ENCODE measurements around the gene AOC1.

DNA sequence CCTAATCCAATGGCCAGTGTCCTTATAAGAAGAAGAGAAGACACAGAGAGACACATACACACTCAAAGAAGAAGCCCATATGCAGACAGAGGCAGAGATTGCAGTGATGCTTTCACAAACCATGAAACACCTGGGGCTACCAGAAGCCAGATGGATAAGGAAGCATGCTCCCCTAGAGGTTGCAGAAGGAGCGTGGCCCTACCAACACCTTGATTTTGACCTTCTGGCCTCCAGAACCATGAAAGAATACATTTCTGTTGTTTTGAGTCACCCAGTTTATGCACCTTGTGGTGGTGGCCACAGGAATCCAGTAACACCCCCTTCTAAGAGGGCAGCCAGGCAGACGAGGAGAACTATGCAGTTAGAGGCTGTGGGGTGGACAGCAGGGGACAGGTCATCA, 43.5 kb downstream of the AOC1 start:
- TF ChIP-seq POLR2AphosphoS5 (IDR thresholded peaks at IDR 0.05; ENCODE audit: low read length): no peak
- no peak for TF ChIP-seq NRF1 (conservative IDR thresholded peaks at IDR 0.05; ENCODE audit: low read depth, low read length)
- TF ChIP-seq CEBPB (IDR thresholded peaks at IDR 0.05; ENCODE audit: borderline replicate concordance in 1 of 2, low read depth in 2 of 2, low read length in 2 of 2): no peak
- TF ChIP-seq BCL11A (IDR thresholded peaks at IDR 0.05; ENCODE audit: low read depth, low read length): no peak
- no peak for TF ChIP-seq HDAC2 (IDR thresholded peaks at IDR 0.05)
- no peak for TF ChIP-seq NFYA (IDR thresholded peaks at IDR 0.05; ENCODE audit: borderline replicate concordance, low read depth, low read length)
- TF ChIP-seq CREM (IDR thresholded peaks at IDR 0.05; ENCODE audit: low read depth): no peak
- TF ChIP-seq, protein P1, sequence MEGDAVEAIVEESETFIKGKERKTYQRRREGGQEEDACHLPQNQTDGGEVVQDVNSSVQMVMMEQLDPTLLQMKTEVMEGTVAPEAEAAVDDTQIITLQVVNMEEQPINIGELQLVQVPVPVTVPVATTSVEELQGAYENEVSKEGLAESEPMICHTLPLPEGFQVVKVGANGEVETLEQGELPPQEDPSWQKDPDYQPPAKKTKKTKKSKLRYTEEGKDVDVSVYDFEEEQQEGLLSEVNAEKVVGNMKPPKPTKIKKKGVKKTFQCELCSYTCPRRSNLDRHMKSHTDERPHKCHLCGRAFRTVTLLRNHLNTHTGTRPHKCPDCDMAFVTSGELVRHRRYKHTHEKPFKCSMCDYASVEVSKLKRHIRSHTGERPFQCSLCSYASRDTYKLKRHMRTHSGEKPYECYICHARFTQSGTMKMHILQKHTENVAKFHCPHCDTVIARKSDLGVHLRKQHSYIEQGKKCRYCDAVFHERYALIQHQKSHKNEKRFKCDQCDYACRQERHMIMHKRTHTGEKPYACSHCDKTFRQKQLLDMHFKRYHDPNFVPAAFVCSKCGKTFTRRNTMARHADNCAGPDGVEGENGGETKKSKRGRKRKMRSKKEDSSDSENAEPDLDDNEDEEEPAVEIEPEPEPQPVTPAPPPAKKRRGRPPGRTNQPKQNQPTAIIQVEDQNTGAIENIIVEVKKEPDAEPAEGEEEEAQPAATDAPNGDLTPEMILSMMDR (IDR thresholded peaks at IDR 0.05 in 2 of 3, conservative IDR thresholded peaks at IDR 0.05 in 1 of 3; ENCODE audit: control insufficient read depth in 2 of 3, extremely low read depth in 1 of 3, insufficient read depth in 1 of 3, low read depth in 3 of 3, low read length in 3 of 3): no peak

Data from GM12878 (cell line).